GM18508 (cell line): ENCODE measurements around the gene ENPP5.

ENCODE experiments used
- ATAC-seq: cut with Tn5 transposase; IDR thresholded peaks from one replicate; pipeline ENCODE4 v1.9.1; 2021; ENCODE audit warnings: moderate number of reproducible peaks; ENCODE audit not compliant: insufficient read depth, unreplicated experiment

ENPP5 gene

DNA sequence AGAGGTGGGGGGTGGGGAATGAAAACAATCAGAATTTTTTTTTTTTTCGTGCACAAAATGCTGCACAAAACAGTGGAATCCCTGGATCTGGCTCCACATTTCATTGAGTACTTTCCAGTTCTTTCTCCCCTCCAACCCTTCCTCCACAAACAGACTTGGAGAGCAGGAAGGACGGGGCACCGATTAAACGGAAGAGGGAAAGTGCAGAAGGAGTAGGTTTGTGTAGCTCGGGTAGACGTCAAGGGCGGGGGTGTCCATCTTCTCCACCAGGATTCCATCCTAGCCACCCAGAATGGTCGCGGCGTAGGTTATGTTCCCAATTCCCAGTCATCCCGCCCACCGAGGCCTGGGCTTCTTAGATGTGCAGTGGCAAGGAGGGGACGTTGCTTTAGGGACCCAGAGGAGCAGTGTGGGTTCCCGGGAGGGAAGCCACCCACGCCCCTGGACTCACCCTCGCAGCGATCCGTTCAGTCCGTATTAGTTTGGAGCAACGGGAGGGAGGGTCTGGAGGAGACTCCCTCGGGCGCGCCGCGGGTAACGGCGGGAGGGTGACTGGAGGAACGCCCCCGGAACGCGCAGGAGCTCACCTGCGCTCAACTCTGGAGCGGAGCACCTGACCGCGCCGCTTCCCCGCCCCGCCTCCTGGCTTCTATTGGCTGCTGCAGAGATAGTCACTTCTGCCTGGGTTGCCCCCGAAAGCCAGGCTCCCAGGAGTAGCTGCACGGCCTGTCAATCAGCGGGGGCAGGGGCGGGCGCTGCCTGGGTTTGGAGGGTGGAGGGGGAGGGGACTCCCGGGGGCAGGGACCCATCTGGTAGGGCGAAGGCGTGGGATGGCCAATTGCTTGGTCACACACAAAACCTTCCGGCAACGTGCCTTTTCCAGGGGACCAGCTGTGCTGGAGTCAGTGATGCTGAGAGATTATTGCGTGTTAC is at the start of gene ENPP5:
TSS of gene ENPP5 (minus strand) at position 624 of the 933 bp plus-strand sequence. CDS start 2,718 bp downstream, outside the sequence.
- ATAC-seq = peak; percentile 62

GRCh38 chr6:46219661-46220060 is 48.9 kb upstream of the ENPP5 start:
- no peak for ATAC-seq

- ATAC-seq = no peak
These were observed 47.7 kb upstream of the ENPP5 start for GRCh38 chr6:46218457-46218856.

- ATAC-seq = peak; percentile 55
These were observed 46.9 kb upstream of the ENPP5 start for GRCh38 chr6:46217671-46218131.

DNA sequence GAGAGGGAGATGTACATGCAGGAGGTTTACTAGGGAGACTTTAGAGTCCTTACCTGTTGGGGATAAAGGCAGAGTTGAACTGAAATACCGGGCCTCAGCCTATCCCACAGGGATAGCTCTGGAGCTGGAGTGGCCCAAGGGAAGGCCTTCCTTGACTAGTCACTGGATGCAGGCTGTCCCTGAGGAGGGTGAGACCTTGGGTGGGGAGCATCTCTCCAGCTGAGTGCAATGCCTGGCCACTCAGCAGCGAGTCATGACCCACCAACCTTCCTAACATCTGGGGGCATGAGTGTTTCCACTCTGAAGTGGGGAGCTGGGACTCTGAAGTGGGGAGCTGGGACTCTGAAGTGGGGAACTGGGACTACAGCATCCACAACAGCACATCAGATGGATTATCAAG is 46.1 kb upstream of the ENPP5 start:
- ATAC-seq = no peak

DNA sequence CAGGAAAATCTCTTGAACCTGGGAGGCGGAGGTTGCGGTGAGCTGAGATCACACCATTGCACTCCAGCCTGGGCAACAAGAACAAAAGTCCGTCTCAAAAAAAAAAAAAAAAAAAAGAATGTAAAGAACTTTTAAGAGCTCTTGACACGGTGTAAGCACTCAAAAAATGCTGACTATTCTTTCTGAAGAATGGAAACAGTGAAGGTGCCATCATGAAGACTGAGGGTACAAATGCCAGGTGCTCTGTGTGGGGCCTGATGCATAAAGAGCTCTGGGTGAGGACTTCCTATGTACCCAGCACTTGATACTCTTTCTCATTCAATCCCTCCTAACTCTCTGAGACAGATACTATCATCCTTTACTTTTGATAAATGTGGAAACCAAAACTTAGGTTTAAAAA is 45.0 kb upstream of the ENPP5 start:
- ATAC-seq = no peak

DNA sequence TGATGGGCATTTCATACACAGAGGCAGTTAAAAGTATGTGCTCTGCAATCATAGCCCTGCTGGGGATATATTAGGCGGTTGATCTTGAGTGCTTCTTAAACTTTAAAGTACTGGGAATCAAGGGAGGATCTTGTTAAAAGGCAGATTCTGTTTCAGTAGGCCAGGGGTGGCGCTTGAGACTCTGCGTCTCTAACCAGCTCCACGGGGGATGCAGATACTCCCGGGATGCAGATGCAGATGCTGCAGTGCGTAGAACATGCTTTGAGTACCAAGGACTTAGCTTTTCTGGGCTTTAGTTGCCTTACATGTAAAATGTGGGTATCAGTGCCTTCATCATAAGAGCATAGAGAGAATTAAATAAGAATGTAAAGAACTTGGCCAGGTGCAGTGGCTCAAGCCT is 44.4 kb upstream of the ENPP5 start:
- no peak for ATAC-seq

DNA sequence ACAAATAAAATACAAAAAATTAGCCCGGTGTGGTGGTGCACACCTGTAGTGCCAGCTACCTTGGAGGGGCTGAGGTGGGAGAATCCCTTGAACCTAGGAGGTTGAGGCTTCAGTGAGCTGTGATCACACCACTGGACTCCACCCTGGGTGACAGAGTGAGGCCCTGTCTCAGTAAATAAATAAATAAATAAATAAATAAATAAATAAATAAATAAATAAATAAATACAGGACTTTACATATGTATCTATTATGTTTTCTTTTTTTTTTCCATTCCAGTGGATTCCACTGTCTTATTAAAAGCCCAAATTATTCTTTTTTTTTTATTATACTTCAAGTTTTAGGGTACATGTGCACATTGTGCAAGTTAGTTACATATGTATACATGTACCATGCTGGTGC is 41.1 kb upstream of the ENPP5 start:
- no peak for ATAC-seq

DNA sequence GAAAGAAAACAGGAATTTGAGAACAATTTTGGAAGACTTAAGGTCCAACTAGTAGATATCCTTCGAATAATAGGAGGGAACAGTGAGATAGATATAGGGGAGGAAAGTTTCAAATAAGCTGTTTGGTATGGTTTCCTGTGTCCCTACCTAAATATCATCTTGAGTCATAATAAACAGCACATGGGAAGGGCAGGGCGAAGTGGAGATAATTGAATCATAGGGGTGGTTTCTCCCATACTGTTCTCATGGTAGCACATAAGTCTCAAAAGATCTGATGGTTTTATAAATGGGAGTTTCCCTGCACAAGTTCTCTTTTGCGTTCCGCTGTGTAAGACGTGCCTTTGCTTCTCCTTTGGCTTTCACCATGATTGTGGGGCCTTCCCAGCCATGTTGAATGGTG is 39.5 kb upstream of the ENPP5 start:
- ATAC-seq = no peak

GRCh38 chr6:46208303-46208702 is 37.5 kb upstream of the ENPP5 start:
- ATAC-seq = no peak

DNA sequence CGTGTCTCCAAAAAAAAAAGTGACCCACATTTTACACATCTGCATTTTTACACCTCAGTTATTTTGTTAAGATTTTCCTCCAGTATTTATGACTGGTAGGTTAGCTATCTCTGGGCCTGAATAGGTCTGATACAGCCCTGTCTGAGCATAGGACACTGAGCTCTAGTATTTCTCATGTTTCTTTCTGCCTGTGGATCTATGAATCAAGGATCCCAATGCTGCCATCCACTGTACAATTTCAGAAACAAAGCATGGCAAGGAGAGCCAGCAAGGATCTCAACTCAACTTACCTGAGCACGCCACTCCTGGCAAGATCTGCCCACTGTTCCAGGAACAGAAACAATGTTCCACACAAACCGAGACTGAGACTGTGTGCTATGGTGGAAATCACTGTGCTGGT is 36.4 kb upstream of the ENPP5 start:
- no peak for ATAC-seq

DNA sequence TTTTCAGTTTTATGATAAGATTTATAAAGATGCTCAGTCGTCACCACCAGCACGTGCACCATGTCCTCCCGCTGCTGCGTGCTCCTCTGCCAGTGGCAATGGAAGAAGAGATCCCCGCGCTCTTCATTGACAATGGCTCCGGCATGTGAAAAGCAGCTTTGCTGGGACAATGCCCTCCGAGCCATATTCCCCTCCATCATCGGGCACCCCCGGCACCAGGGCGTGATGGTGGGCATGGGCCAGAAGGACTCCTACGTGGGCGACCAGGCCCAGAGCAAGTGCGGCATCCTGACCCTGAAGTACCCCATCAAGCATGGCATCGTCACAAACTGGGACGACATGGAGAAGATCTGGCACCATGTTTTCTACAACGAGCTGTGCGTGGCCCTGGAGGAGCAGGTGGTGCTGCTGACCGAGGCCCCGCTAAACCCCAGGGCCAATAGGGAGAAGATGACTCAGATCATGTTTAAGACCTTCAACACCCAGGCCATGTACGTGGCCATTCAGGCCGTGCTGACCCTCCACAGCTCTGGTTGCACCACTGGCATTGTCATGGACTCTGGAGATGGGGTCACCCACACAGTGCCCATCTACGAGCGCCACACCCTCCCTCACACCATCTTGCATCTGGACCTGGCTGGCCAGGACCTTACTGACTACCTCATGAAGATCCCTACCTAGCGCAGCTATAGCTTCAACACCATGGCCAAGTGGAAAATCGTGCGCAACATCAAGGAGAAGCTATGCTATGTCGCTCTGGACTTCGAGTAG is 34.3 kb upstream of the ENPP5 start:
- no peak for ATAC-seq

- ATAC-seq = no peak
These were observed 32.8 kb upstream of the ENPP5 start for GRCh38 chr6:46203391-46204177.

GRCh38 chr6:46201702-46202101 is 30.9 kb upstream of the ENPP5 start:
- ATAC-seq = no peak

GRCh38 chr6:46199387-46199786 is 28.6 kb upstream of the ENPP5 start:
- ATAC-seq = no peak

- no peak for ATAC-seq
These were observed 21.2 kb upstream of the ENPP5 start for GRCh38 chr6:46191961-46192360.

DNA sequence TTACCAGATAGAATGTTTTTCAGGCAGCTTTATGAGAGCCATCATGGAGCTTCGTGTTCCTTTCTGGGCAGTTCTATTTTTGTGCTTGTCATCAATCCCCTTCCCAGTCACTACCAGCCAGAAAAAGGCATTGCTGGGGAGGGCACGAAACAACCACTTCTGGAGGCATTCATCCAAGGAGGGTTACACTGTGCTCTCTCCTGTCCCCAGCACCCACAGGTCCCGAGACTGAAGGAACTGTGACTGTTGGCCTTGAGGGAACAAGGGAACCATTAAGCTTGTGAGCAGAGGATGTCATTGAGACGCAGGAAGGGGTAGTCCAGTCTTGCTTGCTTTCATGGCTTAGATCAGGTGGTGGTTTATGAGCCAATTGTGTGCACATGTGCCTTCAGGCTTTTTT is 20.1 kb upstream of the ENPP5 start:
- no peak for ATAC-seq

GRCh38 chr6:46189726-46190125 is 18.9 kb upstream of the ENPP5 start:
- ATAC-seq = no peak

GRCh38 chr6:46186583-46186982 is 15.8 kb upstream of the ENPP5 start:
- ATAC-seq = no peak

DNA sequence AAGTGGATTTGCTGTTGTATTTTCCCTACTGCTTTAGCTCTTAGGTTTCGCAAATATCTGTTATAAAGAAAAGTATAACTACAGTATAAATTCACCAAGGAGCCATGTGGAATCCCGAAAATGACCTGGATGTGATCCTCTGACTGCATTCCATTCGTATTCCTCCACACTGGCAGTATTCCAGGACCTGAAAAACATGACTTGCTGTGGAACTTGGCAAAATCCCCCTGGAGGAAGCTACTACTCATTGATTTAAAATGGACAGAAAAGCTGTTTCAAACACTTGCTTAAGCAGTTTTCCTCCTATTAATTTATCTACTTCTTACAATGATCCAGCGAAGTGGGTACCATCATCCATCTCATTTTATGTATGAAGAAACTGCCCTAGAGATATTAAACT is 13.3 kb upstream of the ENPP5 start:
- no peak for ATAC-seq

- peak; percentile 30 for ATAC-seq
These were observed 5.2 kb upstream of the ENPP5 start for GRCh38 chr6:46175976-46176375.
